ENCODE data around the gene CYP2W1.
"Not testable (repeated sequence)": the region's sequence is repeated elsewhere in the genome, so short reads cannot be mapped to it uniquely, and the experiment has no call there.

CYP2W1 gene

GRCh38 chr7:997404-998395 is 14.7 kb downstream of the CYP2W1 start:
- DNase-seq (ENCODE audit: low spot score), result no peak

- DNase-seq (ENCODE audit: low spot score), result no peak
Observed at GRCh38 chr7:999149-999879, 16.3 kb downstream of the CYP2W1 start.

GRCh38 chr7:999941-1000935 is 17.3 kb downstream of the CYP2W1 start:
- DNase-seq (ENCODE audit: low spot score), result no peak

GRCh38 chr7:1001069-1001770 is 18.2 kb downstream of the CYP2W1 start:
- DNase-seq (ENCODE audit: low spot score), result not testable (repeated sequence)

- DNase-seq (ENCODE audit: low spot score), result not testable (repeated sequence)
Observed at GRCh38 chr7:1002026-1002425, 19.0 kb downstream of the CYP2W1 start.

GRCh38 chr7:1002445-1002844 is 19.5 kb downstream of the CYP2W1 start:
- DNase-seq (ENCODE audit: low spot score), result not testable (repeated sequence)

GRCh38 chr7:1004018-1004852 is 21.3 kb downstream of the CYP2W1 start:
- DNase-seq (ENCODE audit: low spot score), result no peak

- DNase-seq (ENCODE audit: low spot score), result no peak
Observed at GRCh38 chr7:1005303-1005702, 22.3 kb downstream of the CYP2W1 start.

GRCh38 chr7:1007901-1008300 is 24.9 kb downstream of the CYP2W1 start:
- no peak for DNase-seq (ENCODE audit: low spot score)

GRCh38 chr7:1008733-1009363 is 25.9 kb downstream of the CYP2W1 start:
- no peak for DNase-seq (ENCODE audit: low spot score)

GRCh38 chr7:1009747-1010146 is 26.8 kb downstream of the CYP2W1 start:
- no peak for DNase-seq (ENCODE audit: low spot score)

- no peak for DNase-seq (ENCODE audit: low spot score)
Observed at GRCh38 chr7:1010226-1010625, 27.2 kb downstream of the CYP2W1 start.

- DNase-seq (ENCODE audit: low spot score), result no peak
Observed at GRCh38 chr7:1011297-1012003, 28.5 kb downstream of the CYP2W1 start.

GRCh38 chr7:1012004-1012715 is 29.2 kb downstream of the CYP2W1 start:
- no peak for DNase-seq (ENCODE audit: low spot score)

GRCh38 chr7:1012716-1013095 is 29.7 kb downstream of the CYP2W1 start:
- no peak for DNase-seq (ENCODE audit: low spot score)

- DNase-seq (ENCODE audit: low spot score), result no peak
Observed at GRCh38 chr7:1013581-1013980, 30.6 kb downstream of the CYP2W1 start.

- DNase-seq (ENCODE audit: low spot score), result no peak
Observed at GRCh38 chr7:1014681-1015080, 31.7 kb downstream of the CYP2W1 start.

All from GM03348 (cell line).